Measurements from ENCODE around the gene FNDC1. TPM values are rescaled to one million over a fixed set of nuclear protein-coding genes. Genes with fewer than 3 reads are reported as not detected.

FNDC1 gene
- total RNA-seq, 1 experiment from 2014 or later: 0.17 TPM

DNA sequence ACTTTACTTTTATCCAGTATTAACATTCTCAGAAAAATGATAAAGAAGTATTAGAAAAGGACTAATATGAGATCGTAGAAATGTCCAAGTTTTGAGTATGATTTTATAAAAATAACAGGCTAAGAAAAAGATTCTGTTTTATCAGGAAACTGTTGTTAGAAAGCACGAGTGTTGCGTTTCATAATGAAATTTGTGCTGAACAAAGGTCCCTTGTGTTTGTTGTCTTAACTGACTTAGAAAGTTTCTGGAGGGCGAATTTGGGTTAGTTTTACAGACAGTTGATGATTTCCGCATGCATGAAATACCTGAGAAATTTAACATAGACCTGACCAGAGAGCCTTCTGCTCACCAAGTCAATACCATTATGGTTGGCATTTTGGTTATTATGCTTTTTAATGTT is 136.0 kb downstream of the FNDC1 start:
- DNase-seq: no peak
- TF ChIP-seq CTCF (IDR thresholded peaks at IDR 0.05; ENCODE audit: unreplicated experiment): no peak
- H3K4me3 Mint-ChIP-seq (ENCODE audit: low read depth, unreplicated experiment): no peak overlapping the region
- no peaks in the 10 kb centered on the region for H3K36me3 Mint-ChIP-seq (ENCODE audit: insufficient read depth, unreplicated experiment)
- CTCF ChIA-PET: no interaction called here
- no peak overlapping the region for H3K27ac Mint-ChIP-seq (ENCODE audit: unreplicated experiment)
- intact Hi-C loops (cut with micrococcal nuclease; ENCODE audit: unreplicated experiment): no loop called here
- H3K27me3 Mint-ChIP-seq (ENCODE audit: unreplicated experiment): peaks cover 50% of the 10 kb centered on the region
- H3K9me3 Mint-ChIP-seq (ENCODE audit: low read depth, unreplicated experiment): no peaks in the 10 kb centered on the region
- H3K4me1 Mint-ChIP-seq (ENCODE audit: low read depth, unreplicated experiment): no peaks in the 10 kb centered on the region
- no TSS peak for BruUV-seq (replicated peaks)

DNA sequence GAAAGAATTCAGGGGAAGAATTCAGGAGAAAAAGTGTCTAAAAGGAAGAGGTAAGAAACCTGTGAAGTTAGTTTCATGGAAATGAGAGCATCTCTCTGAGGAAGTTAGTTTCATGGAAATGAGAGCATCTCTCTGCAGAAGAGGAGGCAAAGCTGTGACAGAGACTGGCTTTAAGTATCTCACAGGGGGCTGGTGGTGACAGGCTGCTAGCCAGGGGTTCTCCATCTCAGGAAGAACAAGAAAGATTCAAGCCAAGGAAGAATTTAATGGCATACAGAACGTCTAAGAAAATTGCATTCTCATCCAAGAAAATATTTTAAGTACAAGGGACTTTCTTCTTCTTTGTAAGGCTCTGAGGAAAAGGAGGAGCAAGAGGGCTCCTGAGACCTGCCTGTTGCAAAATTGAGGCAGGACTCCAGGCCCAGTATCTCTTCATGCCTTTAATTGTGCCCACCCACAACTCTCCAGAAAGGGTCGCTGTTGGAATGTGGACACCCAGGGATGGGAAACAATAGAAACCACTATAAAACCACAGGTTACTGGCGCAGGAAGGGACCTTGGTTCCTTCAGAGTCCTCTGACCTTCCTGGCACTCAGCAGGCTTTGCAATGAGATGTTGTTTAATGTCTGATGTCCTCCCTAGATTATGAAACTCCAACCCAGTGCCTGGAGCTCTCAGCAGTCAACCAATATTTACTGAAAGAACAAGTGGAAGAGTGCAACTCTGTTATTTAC is 136.8 kb downstream of the FNDC1 start:
- H3K36me3 Mint-ChIP-seq (ENCODE audit: insufficient read depth, unreplicated experiment): no peaks in the 10 kb centered on the region
- DNase-seq: no peak
- H3K27ac Mint-ChIP-seq (ENCODE audit: unreplicated experiment): no peak overlapping the region
- TF ChIP-seq CTCF (IDR thresholded peaks at IDR 0.05; ENCODE audit: unreplicated experiment): no peak
- H3K4me3 Mint-ChIP-seq (ENCODE audit: low read depth, unreplicated experiment): no peak overlapping the region
- CTCF ChIA-PET: no interaction called here
- peaks cover 58% of the 10 kb centered on the region for H3K27me3 Mint-ChIP-seq (ENCODE audit: unreplicated experiment)
- no peaks in the 10 kb centered on the region for H3K9me3 Mint-ChIP-seq (ENCODE audit: low read depth, unreplicated experiment)
- no TSS peak for BruUV-seq (replicated peaks)
- H3K4me1 Mint-ChIP-seq (ENCODE audit: low read depth, unreplicated experiment): no peaks in the 10 kb centered on the region
- intact Hi-C loops (cut with micrococcal nuclease; ENCODE audit: unreplicated experiment): no loop called here

- Mint-ChIP-seq H3K4me1 (ENCODE audit: low read depth, unreplicated experiment) (no peaks in the 10 kb centered on the region), H3K4me3 (ENCODE audit: low read depth, unreplicated experiment) (no peak overlapping the region), H3K27ac (ENCODE audit: unreplicated experiment) (no peak overlapping the region), H3K9me3 (ENCODE audit: low read depth, unreplicated experiment) (no peaks in the 10 kb centered on the region), H3K36me3 (ENCODE audit: insufficient read depth, unreplicated experiment) (no peaks in the 10 kb centered on the region), H3K27me3 (ENCODE audit: unreplicated experiment) (peaks cover 72% of the 10 kb centered on the region)
- BruUV-seq (replicated peaks): no TSS peak
- DNase-seq: no peak
- TF ChIP-seq CTCF (IDR thresholded peaks at IDR 0.05; ENCODE audit: unreplicated experiment): no peak
- CTCF ChIA-PET: no interaction called here
- intact Hi-C loops (cut with micrococcal nuclease; ENCODE audit: unreplicated experiment): no loop called here
Measured at GRCh38 chr6:159307246-159307790, 138.1 kb downstream of the FNDC1 start.

GRCh38 chr6:159308198-159308597 is 139.0 kb downstream of the FNDC1 start:
- intact Hi-C loops (cut with micrococcal nuclease; ENCODE audit: unreplicated experiment): no loop called here
- peaks cover 72% of the 10 kb centered on the region for H3K27me3 Mint-ChIP-seq (ENCODE audit: unreplicated experiment)
- no peaks in the 10 kb centered on the region for H3K9me3 Mint-ChIP-seq (ENCODE audit: low read depth, unreplicated experiment)
- no peak overlapping the region for H3K27ac Mint-ChIP-seq (ENCODE audit: unreplicated experiment)
- BruUV-seq (replicated peaks): no TSS peak
- no peaks in the 10 kb centered on the region for H3K4me1 Mint-ChIP-seq (ENCODE audit: low read depth, unreplicated experiment)
- H3K4me3 Mint-ChIP-seq (ENCODE audit: low read depth, unreplicated experiment): no peak overlapping the region
- no peak for TF ChIP-seq CTCF (IDR thresholded peaks at IDR 0.05; ENCODE audit: unreplicated experiment)
- CTCF ChIA-PET: no interaction called here
- H3K36me3 Mint-ChIP-seq (ENCODE audit: insufficient read depth, unreplicated experiment): no peaks in the 10 kb centered on the region
- no peak for DNase-seq
